Fibroblast of gingiva (primary cell): ENCODE results near the gene SMAD2.
A peak's percentile ranks its signal among the peaks of the same experiment; 100 is the strongest.
"Not testable (repeated sequence)": the region's sequence is repeated elsewhere in the genome, so short reads cannot be mapped to it uniquely, and the experiment has no call there.

Source experiments
- DNase-seq: peaks from one replicate; pipeline ENCODE4 v3.0.0-alpha.2; 2011; ENCODE audit warnings: low read depth

Gene SMAD2

GRCh38 chr18:47793609-47794008, 136.8 kb downstream of the SMAD2 start:
- no peak for DNase-seq

GRCh38 chr18:47791461-47791985, 138.9 kb downstream of the SMAD2 start:
- no peak for DNase-seq

- DNase-seq: no peak
Measured at GRCh38 chr18:47790036-47790435, 140.4 kb downstream of the SMAD2 start.

GRCh38 chr18:47788621-47789020, 141.8 kb downstream of the SMAD2 start:
- DNase-seq: no peak

- DNase-seq: no peak
Measured at GRCh38 chr18:47781561-47781960, 148.9 kb downstream of the SMAD2 start.

- DNase-seq: no peak
Measured at GRCh38 chr18:47780011-47780725, 150.3 kb downstream of the SMAD2 start.

- DNase-seq: no peak
Measured at GRCh38 chr18:47779381-47779780, 151.1 kb downstream of the SMAD2 start.

GRCh38 chr18:47777626-47778025, 152.8 kb downstream of the SMAD2 start:
- DNase-seq: no peak

- peak; percentile 36 for DNase-seq
Measured at GRCh38 chr18:47775961-47776360, 154.5 kb downstream of the SMAD2 start.

GRCh38 chr18:47773931-47774330, 156.5 kb downstream of the SMAD2 start:
- no peak for DNase-seq

- peak; percentile 48 for DNase-seq
Measured at GRCh38 chr18:47772374-47773248, 157.8 kb downstream of the SMAD2 start.

GRCh38 chr18:47771922-47772321, 158.5 kb downstream of the SMAD2 start:
- DNase-seq: no peak

GRCh38 chr18:47767699-47768098, 162.8 kb downstream of the SMAD2 start:
- no peak for DNase-seq

GRCh38 chr18:47767198-47767597, 163.3 kb downstream of the SMAD2 start:
- not testable (repeated sequence) for DNase-seq
